Measurements from ENCODE around the gene TAF1B.

The TAF1B gene

GRCh38 chr2:9808334-9809063 is 34.8 kb upstream of the TAF1B start:
- DNase-seq (ENCODE audit: low read depth in 2 of 2): no peak

GRCh38 chr2:9809064-9809356 is 34.3 kb upstream of the TAF1B start:
- DNase-seq (ENCODE audit: low read depth in 2 of 2): no peak

- DNase-seq (ENCODE audit: low read depth in 2 of 2): no peak
Observed at GRCh38 chr2:9809448-9810088, 33.7 kb upstream of the TAF1B start.

GRCh38 chr2:9811216-9811615 is 32.1 kb upstream of the TAF1B start:
- no peak for DNase-seq (ENCODE audit: low read depth in 2 of 2)

GRCh38 chr2:9811679-9812511 is 31.4 kb upstream of the TAF1B start:
- DNase-seq (ENCODE audit: low read depth in 2 of 2): no peak

- no peak for DNase-seq (ENCODE audit: low read depth in 2 of 2)
Observed at GRCh38 chr2:9812945-9813311, 30.3 kb upstream of the TAF1B start.

GRCh38 chr2:9813312-9814128 is 29.8 kb upstream of the TAF1B start:
- DNase-seq (ENCODE audit: low read depth in 2 of 2): no peak

- DNase-seq (ENCODE audit: low read depth in 2 of 2): no peak
Observed at GRCh38 chr2:9814129-9814868, 29.0 kb upstream of the TAF1B start.

- no peak for DNase-seq (ENCODE audit: low read depth in 2 of 2)
Observed at GRCh38 chr2:9815076-9815475, 28.2 kb upstream of the TAF1B start.

- no peak for DNase-seq (ENCODE audit: low read depth in 2 of 2)
Observed at GRCh38 chr2:9815844-9816279, 27.4 kb upstream of the TAF1B start.

- DNase-seq (ENCODE audit: low read depth in 2 of 2): no peak
Observed at GRCh38 chr2:9818097-9818496, 25.2 kb upstream of the TAF1B start.

- no peak for DNase-seq (ENCODE audit: low read depth in 2 of 2)
Observed at GRCh38 chr2:9819551-9819950, 23.7 kb upstream of the TAF1B start.

GRCh38 chr2:9820020-9820973 is 23.0 kb upstream of the TAF1B start:
- DNase-seq (ENCODE audit: low read depth in 2 of 2): no peak

GRCh38 chr2:9821805-9822445 is 21.3 kb upstream of the TAF1B start:
- no peak for DNase-seq (ENCODE audit: low read depth in 2 of 2)

- DNase-seq (ENCODE audit: low read depth in 2 of 2): no peak
Observed at GRCh38 chr2:9824441-9824840, 18.8 kb upstream of the TAF1B start.

GRCh38 chr2:9824956-9825720 is 18.1 kb upstream of the TAF1B start:
- DNase-seq (ENCODE audit: low read depth in 2 of 2): no peak

- DNase-seq (ENCODE audit: low read depth in 2 of 2): no peak
Observed at GRCh38 chr2:9826208-9826607, 17.1 kb upstream of the TAF1B start.

- no peak for DNase-seq (ENCODE audit: low read depth in 2 of 2)
Observed at GRCh38 chr2:9830685-9831410, 12.4 kb upstream of the TAF1B start.

All from fibroblast of skin of left biceps (primary cell).